ENCODE data around the gene C16orf87. TPM values are rescaled to one million over a fixed set of nuclear protein-coding genes. Genes with fewer than 3 reads are reported as not detected.

C16orf87 gene
- total RNA-seq, 6 donors from 2014 or later: 4.2 to 9.5 (median 6.2) TPM

DNA sequence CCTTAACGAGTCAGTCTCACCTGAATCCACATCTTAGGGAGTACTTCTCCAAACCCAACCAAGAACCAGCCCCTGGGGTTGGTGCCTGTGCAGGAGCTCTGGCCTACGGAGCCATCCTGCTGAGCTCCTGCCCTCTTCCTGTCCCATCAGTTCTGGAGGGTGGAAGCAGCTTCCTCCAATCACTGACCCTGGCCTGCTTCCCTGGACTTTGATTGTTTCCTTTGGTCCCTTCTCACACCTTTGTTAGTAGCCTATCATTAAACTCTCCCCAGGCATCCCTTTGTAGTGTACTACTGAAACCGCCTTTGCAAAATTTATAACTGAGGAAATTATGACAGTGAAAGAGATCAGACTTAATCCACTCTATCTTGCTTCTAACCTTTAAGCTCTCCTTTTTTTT, 21.1 kb upstream of the C16orf87 start:
- Histone ChIP-seq H3K27me3 (no peaks in the 10 kb centered on the region), H3K4me1 (no peaks in the 10 kb centered on the region), H3K27ac (no peak overlapping the region), H3K36me3 (no peaks in the 10 kb centered on the region), H3K9me3 (no peaks in the 10 kb centered on the region), H3K4me3 (no peak overlapping the region)
- no peak for TF ChIP-seq EP300 (IDR thresholded peaks at IDR 0.05)
- TF ChIP-seq CTCF (IDR thresholded peaks at IDR 0.05): no peak
- TF ChIP-seq POLR2A (IDR thresholded peaks at IDR 0.05): no peak
- no peak for TF ChIP-seq POLR2AphosphoS5 (IDR thresholded peaks at IDR 0.05)
- WGBS, 2 donors: 49 to 74% methylated on average over 3 of the region's 3 CpGs
- ATAC-seq (ENCODE audit: low FRiP score in 2 of 2) (no peak), DNase-seq (no peak)

DNA sequence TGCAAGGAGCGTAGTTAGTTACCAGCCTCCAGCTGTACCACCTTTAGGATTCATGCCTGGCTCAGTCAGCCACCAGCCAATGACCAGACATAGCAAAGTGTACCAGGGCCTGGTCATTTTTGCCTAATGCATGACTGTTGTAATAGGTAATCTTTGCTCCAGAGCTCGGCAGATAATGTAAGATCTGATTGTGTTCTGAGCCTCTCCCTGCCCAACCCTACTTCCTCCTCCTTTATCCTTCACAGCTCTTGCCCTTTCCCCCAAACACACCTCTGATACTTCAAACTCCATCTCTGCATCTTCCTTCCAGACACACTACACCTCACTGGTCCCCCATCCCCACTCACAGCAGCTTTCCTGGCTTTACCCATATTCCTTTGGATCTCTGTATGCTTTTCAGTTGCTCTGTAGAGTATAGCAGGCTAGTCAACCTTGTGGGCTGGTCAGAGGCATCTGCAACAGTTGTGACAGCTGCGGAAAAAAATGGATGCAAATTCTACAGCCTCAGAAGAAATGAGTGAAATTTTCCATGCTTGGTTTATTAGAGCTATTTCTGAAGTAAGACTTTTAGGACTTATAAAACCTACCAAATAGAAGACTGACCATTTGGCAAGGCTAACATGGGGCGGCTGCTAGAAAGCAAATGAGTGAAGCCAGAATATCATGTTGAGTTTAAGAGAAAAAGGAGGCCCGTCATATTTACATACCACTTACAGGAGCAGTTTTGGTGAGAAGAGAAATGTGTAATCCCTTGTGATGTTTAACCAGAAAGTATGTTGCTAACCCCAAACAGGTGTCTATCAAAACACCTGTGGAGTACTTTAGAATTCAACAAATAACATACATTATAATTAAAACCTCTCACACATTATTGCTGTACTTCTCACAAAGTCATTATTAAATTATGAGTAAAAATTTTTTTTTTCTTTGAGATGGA, 19.9 kb upstream of the C16orf87 start:
- TF ChIP-seq CTCF (IDR thresholded peaks at IDR 0.05) (no peak), POLR2AphosphoS5 (IDR thresholded peaks at IDR 0.05) (no peak), EP300 (IDR thresholded peaks at IDR 0.05) (no peak)
- no peaks in the 10 kb centered on the region for H3K9me3 ChIP-seq
- H3K27ac ChIP-seq: no peak overlapping the region
- DNase-seq: no peak
- 74% methylated on average over 5 of the region's 5 CpGs for WGBS, 2 donors
- no peaks in the 10 kb centered on the region for H3K4me1 ChIP-seq
- H3K36me3 ChIP-seq: no peaks in the 10 kb centered on the region
- H3K4me3 ChIP-seq: no peak overlapping the region
- ATAC-seq (ENCODE audit: low FRiP score in 2 of 2): no peak
- no peaks in the 10 kb centered on the region for H3K27me3 ChIP-seq

- H3K27me3 ChIP-seq: no peaks in the 10 kb centered on the region
- no peaks in the 10 kb centered on the region for H3K9me3 ChIP-seq
- no peak overlapping the region for H3K4me3 ChIP-seq
- ATAC-seq (ENCODE audit: low FRiP score in 2 of 2) (no peak), DNase-seq (no peak)
- peaks cover 0 to 5% (median 0%) of the 10 kb centered on the region in 4 donors for H3K4me1 ChIP-seq
- TF ChIP-seq EP300 (IDR thresholded peaks at IDR 0.05): no peak
- TF ChIP-seq POLR2AphosphoS5 (IDR thresholded peaks at IDR 0.05): no peak
- TF ChIP-seq POLR2A (IDR thresholded peaks at IDR 0.05): no peak
- no peak for TF ChIP-seq CTCF (IDR thresholded peaks at IDR 0.05)
- no peak overlapping the region for H3K27ac ChIP-seq
- WGBS, 2 donors: 73 to 85% methylated on average over 5 of the region's 5 CpGs
- no peaks in the 10 kb centered on the region for H3K36me3 ChIP-seq
These were observed 18.1 kb upstream of the C16orf87 start for GRCh38 chr16:46848768-46849764.

GRCh38 chr16:46845952-46846351, 15.0 kb upstream of the C16orf87 start:
- WGBS, 2 donors: 93 to 94% methylated on average over 4 to 5 of the region's 5 CpGs
- TF ChIP-seq POLR2AphosphoS5 (IDR thresholded peaks at IDR 0.05): no peak
- TF ChIP-seq CTCF (IDR thresholded peaks at IDR 0.05): no peak
- TF ChIP-seq POLR2A (IDR thresholded peaks at IDR 0.05): no peak
- no peak for TF ChIP-seq EP300 (IDR thresholded peaks at IDR 0.05)
- Histone ChIP-seq H3K4me1 (peaks cover 0 to 6% (median 0%) of the 10 kb centered on the region in 4 donors), H3K36me3 (no peaks in the 10 kb centered on the region), H3K9me3 (no peaks in the 10 kb centered on the region), H3K27me3 (no peaks in the 10 kb centered on the region), H3K27ac (no peak overlapping the region), H3K4me3 (no peak overlapping the region)
- no peak for DNase-seq
- no peak for ATAC-seq (ENCODE audit: low FRiP score in 2 of 2)

Data from upper lobe of left lung (tissue), 6 donors.